ENCODE measurements around the gene ADGRA1. TPM values are rescaled to one million over a fixed set of nuclear protein-coding genes. Genes with fewer than 3 reads are reported as not detected.

ADGRA1 gene
- total RNA-seq, 4 donors from 2014 or later, result not detected

- Histone ChIP-seq H3K9me3 (no peaks in the 10 kb centered on the region), H3K36me3 (no peaks in the 10 kb centered on the region), H3K27ac (no peak overlapping the region), H3K4me3 (no peak overlapping the region), H3K4me1 (no peaks in the 10 kb centered on the region), H3K27me3 (peaks cover 0 to 8% (median 0%) of the 10 kb centered on the region in 3 donors)
- ATAC-seq (no peak), DNase-seq (peak in 1 of 2 donors; percentile 5)
- in situ Hi-C loops (cut with MboI; ENCODE audit: low sequenced_read_pairs in 4 of 4) (loop anchor here in 1 of 4 donors (10.0 kb wide), 1 partner anchor 182 kb away; the partner anchor contains the start of gene CFAP46), intact Hi-C loops (cut with DNase I; ENCODE audit: low total_unique reads) (loop anchor here (10.0 kb wide), 1 partner anchor 92 kb away; no protein-coding TSS in a partner anchor)
- no peak for TF ChIP-seq POLR2A (IDR thresholded peaks at IDR 0.05)
- TF ChIP-seq, protein P1, sequence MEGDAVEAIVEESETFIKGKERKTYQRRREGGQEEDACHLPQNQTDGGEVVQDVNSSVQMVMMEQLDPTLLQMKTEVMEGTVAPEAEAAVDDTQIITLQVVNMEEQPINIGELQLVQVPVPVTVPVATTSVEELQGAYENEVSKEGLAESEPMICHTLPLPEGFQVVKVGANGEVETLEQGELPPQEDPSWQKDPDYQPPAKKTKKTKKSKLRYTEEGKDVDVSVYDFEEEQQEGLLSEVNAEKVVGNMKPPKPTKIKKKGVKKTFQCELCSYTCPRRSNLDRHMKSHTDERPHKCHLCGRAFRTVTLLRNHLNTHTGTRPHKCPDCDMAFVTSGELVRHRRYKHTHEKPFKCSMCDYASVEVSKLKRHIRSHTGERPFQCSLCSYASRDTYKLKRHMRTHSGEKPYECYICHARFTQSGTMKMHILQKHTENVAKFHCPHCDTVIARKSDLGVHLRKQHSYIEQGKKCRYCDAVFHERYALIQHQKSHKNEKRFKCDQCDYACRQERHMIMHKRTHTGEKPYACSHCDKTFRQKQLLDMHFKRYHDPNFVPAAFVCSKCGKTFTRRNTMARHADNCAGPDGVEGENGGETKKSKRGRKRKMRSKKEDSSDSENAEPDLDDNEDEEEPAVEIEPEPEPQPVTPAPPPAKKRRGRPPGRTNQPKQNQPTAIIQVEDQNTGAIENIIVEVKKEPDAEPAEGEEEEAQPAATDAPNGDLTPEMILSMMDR (IDR thresholded peaks at IDR 0.05 in 4 of 5, conservative IDR thresholded peaks at IDR 0.05 in 1 of 5), result no peak
Observed at GRCh38 chr10:133126431-133127290, 38.9 kb downstream of the ADGRA1 start.

- H3K4me1 ChIP-seq, result no peaks in the 10 kb centered on the region
- intact Hi-C loops (cut with DNase I; ENCODE audit: low total_unique reads) (loop anchor here (10.0 kb wide), 1 partner anchor 93 kb away; no protein-coding TSS in a partner anchor), in situ Hi-C loops (cut with MboI; ENCODE audit: low sequenced_read_pairs in 4 of 4) (loop anchor here in 1 of 4 donors (10.0 kb wide), 1 partner anchor 183 kb away; the partner anchor contains the start of gene CFAP46)
- H3K27me3 ChIP-seq, result peaks cover 0 to 8% (median 0%) of the 10 kb centered on the region in 3 donors
- no peaks in the 10 kb centered on the region for H3K36me3 ChIP-seq
- TF ChIP-seq, protein P1 (IDR thresholded peaks at IDR 0.05 in 4 of 5, conservative IDR thresholded peaks at IDR 0.05 in 1 of 5), result no peak
- TF ChIP-seq POLR2A (IDR thresholded peaks at IDR 0.05), result no peak
- ATAC-seq, result no peak
- H3K27ac ChIP-seq, result no peak overlapping the region
- H3K4me3 ChIP-seq, result no peak overlapping the region
- peak in 1 of 2 donors; percentile 31 for DNase-seq
- no peaks in the 10 kb centered on the region for H3K9me3 ChIP-seq
Observed at GRCh38 chr10:133127291-133128125, 39.8 kb downstream of the ADGRA1 start.

DNA sequence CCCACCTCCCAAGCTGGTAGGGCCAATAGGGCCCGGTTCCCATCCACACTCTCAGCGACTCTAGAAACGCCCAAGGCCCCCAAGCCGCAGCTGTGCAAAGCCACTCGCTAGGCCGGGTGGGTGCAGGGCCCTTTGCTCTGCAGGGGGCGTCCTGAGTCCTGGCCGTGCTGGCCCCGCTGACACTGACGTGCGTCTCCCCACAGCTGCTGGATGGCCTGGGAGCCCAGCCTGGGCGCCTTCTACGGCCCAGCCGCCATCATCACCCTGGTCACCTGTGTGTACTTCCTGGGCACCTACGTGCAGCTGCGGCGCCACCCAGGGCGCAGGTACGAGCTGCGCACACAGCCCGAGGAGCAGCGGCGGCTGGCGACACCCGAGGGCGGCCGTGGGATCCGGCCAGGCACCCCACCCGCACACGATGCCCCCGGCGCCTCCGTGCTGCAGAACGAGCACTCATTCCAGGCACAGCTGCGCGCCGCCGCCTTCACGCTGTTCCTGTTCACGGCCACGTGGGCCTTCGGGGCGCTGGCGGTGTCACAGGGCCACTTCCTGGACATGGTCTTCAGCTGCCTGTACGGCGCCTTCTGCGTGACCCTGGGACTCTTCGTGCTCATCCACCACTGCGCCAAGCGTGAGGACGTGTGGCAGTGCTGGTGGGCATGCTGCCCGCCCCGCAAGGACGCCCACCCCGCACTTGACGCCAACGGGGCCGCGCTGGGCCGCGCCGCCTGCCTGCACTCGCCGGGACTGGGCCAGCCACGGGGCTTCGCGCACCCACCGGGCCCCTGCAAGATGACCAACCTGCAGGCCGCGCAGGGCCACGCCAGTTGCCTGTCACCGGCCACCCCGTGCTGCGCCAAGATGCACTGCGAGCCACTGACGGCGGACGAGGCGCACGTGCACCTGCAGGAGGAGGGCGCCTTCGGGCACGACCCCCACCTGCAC lies 40.7 kb downstream of the ADGRA1 start:
- TF ChIP-seq POLR2A (IDR thresholded peaks at IDR 0.05), result no peak
- TF ChIP-seq, protein P1 (IDR thresholded peaks at IDR 0.05 in 4 of 5, conservative IDR thresholded peaks at IDR 0.05 in 1 of 5), result no peak
- Histone ChIP-seq H3K27ac (no peak overlapping the region), H3K4me3 (no peak overlapping the region), H3K9me3 (no peaks in the 10 kb centered on the region), H3K36me3 (no peaks in the 10 kb centered on the region), H3K27me3 (peaks cover 0 to 8% (median 0%) of the 10 kb centered on the region in 3 donors), H3K4me1 (no peaks in the 10 kb centered on the region)
- ATAC-seq, result no peak
- intact Hi-C loops (cut with DNase I; ENCODE audit: low total_unique reads), result loop anchor here (10.0 kb wide), 1 partner anchor 94 kb away; no protein-coding TSS in a partner anchor
- in situ Hi-C loops (cut with MboI; ENCODE audit: low sequenced_read_pairs in 4 of 4), result loop anchor here in 1 of 4 donors (10.0 kb wide), 1 partner anchor 184 kb away; the partner anchor contains the start of gene CFAP46
- no peak for DNase-seq

Measured in gastrocnemius medialis (tissue), 4 donors.